Measurements from ENCODE around the gene SHISA9. TPM values are rescaled to one million over a fixed set of nuclear protein-coding genes. Genes with fewer than 3 reads are reported as not detected.

Gene SHISA9
- total RNA-seq, 1 experiment from 2014 or later = not detected

DNA sequence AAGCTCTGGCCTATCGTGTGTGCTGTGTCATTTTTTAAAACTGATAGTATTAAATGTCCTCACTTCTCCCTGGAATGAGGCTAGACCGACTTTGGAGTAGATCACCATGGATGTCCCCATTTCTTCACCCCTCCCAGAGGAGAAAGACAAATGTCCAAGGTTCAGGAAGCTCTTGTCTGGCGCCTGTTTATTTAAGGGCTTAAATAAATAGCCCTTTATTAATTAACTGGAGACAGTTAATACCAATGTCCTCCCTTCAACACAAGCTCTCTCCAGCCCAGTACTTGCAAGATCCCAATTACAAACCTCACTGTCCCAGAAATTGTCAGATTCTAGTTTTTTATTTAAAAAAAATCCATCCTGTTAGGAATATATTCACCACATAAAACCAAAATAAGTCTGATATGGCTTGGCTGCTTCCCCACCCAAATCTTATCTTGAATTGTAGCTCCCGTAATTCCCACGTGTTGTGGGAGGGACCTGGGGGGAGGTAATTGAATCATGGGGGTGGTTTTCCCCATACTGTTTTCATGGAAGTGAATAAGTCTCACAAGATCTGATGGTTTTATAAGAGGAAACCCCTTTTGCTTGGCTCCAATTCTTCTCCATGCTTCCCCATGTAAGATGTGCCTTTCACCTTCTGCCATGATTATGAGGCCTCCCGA lies 344.4 kb downstream of the SHISA9 start:
- TF ChIP-seq EZH2phosphoT487 (IDR thresholded peaks at IDR 0.05; ENCODE audit: borderline replicate concordance, low read length) (no peak), EZH2 (IDR thresholded peaks at IDR 0.05; ENCODE audit: low read length, unreplicated experiment) (no peak)
- TF ChIP-seq, protein P1, sequence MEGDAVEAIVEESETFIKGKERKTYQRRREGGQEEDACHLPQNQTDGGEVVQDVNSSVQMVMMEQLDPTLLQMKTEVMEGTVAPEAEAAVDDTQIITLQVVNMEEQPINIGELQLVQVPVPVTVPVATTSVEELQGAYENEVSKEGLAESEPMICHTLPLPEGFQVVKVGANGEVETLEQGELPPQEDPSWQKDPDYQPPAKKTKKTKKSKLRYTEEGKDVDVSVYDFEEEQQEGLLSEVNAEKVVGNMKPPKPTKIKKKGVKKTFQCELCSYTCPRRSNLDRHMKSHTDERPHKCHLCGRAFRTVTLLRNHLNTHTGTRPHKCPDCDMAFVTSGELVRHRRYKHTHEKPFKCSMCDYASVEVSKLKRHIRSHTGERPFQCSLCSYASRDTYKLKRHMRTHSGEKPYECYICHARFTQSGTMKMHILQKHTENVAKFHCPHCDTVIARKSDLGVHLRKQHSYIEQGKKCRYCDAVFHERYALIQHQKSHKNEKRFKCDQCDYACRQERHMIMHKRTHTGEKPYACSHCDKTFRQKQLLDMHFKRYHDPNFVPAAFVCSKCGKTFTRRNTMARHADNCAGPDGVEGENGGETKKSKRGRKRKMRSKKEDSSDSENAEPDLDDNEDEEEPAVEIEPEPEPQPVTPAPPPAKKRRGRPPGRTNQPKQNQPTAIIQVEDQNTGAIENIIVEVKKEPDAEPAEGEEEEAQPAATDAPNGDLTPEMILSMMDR (conservative IDR thresholded peaks at IDR 0.05; ENCODE audit: low read depth, low read length) = no peak
- BruUV-seq (replicated peaks) = no TSS peak
- no peak for ATAC-seq

GRCh38 chr16:13254998-13255614 lies 353.7 kb downstream of the SHISA9 start:
- Histone ChIP-seq H3K9me2 (replicated peaks; ENCODE audit: low read length) (no peaks in the 10 kb centered on the region), H3F3A (ENCODE audit: low read length, unreplicated experiment) (no peaks in the 10 kb centered on the region), H3K36me3 (ENCODE audit: low read depth, low read length) (no peaks in the 10 kb centered on the region), H3K27me3 (ENCODE audit: low read length) (no peaks in the 10 kb centered on the region), H3K4me2 (ENCODE audit: low read length) (no peak overlapping the region), H3K79me2 (ENCODE audit: low read length) (no peaks in the 10 kb centered on the region), H3K4me3 (ENCODE audit: low read length) (no peak overlapping the region), H3K4me1 (ENCODE audit: insufficient read depth, low read length) (no peaks in the 10 kb centered on the region), H4K20me1 (ENCODE audit: low read length) (no peaks in the 10 kb centered on the region), H2AFZ (ENCODE audit: low read length) (no peak overlapping the region), H3K9ac (ENCODE audit: low read length) (no peak overlapping the region), H3K27ac (ENCODE audit: low read length) (no peak overlapping the region), H3K9me3 (ENCODE audit: low read length) (no peaks in the 10 kb centered on the region)
- ChIA-PET CTCF (no interaction called here), POLR2A (ENCODE audit: unreplicated experiment) (no interaction called here)
- ATAC-seq (no peak), DNase-seq (no peak)
- intact Hi-C loops (cut with micrococcal nuclease) = no loop called here
- no TSS peak for BruUV-seq (replicated peaks)
- TF ChIP-seq EZH2phosphoT487 (IDR thresholded peaks at IDR 0.05; ENCODE audit: borderline replicate concordance, low read length) (no peak), EZH2 (IDR thresholded peaks at IDR 0.05; ENCODE audit: low read length, unreplicated experiment) (no peak)
- TF ChIP-seq, protein P1 (conservative IDR thresholded peaks at IDR 0.05; ENCODE audit: low read depth, low read length) = no peak

More for the DNA sequence above, 344.4 kb downstream of the SHISA9 start:
- Histone ChIP-seq H3K27ac (ENCODE audit: low read length) (no peak overlapping the region), H3F3A (ENCODE audit: low read length, unreplicated experiment) (no peaks in the 10 kb centered on the region), H3K79me2 (ENCODE audit: low read length) (no peaks in the 10 kb centered on the region), H3K36me3 (ENCODE audit: low read depth, low read length) (no peaks in the 10 kb centered on the region), H4K20me1 (ENCODE audit: low read length) (no peaks in the 10 kb centered on the region), H3K27me3 (ENCODE audit: low read length) (no peaks in the 10 kb centered on the region), H3K4me3 (ENCODE audit: low read length) (no peak overlapping the region), H3K9me3 (ENCODE audit: low read length) (no peaks in the 10 kb centered on the region), H3K4me1 (ENCODE audit: insufficient read depth, low read length) (no peaks in the 10 kb centered on the region), H3K4me2 (ENCODE audit: low read length) (no peak overlapping the region), H3K9ac (ENCODE audit: low read length) (no peak overlapping the region), H2AFZ (ENCODE audit: low read length) (no peak overlapping the region), H3K9me2 (replicated peaks; ENCODE audit: low read length) (no peaks in the 10 kb centered on the region)
- POLR2A ChIA-PET (ENCODE audit: unreplicated experiment) = no interaction called here
- intact Hi-C loops (cut with micrococcal nuclease) = no loop called here
- DNase-seq = no peak
- CTCF ChIA-PET = no interaction called here
